ENCODE data around the gene PHPT1.

Gene PHPT1

GRCh38 chr9:136849960-136850865 is 1.0 kb downstream of the PHPT1 start:
- no peak for DNase-seq

DNA sequence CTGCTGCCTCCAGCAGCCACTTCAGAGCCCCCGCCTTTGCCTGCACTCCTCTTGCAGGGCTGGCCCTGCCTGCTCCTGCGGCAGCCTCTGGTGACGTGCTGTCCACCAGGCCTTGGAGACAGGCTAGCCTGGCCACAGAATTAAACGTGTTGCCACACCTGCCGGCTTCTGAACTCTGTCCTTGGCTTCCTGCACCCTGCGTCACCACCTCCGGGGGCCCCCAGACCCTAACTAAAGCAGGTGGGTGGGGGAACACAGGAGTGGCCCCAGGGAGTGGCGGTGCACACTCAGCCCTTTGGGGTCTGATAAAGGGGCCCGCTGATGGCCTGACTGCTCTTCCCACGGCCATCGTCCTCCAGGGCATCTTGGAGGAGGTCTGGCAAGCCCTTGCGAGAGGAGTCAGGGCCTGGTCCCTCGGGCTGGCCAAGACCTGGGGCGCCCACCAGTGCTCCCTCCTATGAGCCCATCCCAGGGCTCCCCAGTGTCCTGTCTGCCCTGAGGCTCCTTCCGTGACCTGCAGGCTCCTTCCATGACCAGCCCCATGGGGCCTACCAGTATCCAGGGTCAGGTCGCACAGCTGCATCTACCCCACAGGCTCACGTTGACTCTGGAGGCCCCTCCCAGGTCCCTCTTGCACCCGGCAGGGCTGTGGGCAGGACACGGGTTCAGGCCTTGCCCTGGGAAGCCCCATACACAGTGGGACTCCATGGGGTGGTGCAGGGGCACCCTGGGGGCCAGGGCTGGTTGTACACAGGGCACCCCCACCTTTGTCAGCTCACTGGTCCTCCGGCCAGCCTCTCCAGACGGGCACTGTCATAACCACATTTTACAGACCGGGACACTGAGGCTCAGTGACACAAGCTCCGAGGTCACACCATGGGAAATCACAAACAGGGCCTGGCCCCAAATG is 1.9 kb downstream of the PHPT1 start:
- DNase-seq = no peak

DNA sequence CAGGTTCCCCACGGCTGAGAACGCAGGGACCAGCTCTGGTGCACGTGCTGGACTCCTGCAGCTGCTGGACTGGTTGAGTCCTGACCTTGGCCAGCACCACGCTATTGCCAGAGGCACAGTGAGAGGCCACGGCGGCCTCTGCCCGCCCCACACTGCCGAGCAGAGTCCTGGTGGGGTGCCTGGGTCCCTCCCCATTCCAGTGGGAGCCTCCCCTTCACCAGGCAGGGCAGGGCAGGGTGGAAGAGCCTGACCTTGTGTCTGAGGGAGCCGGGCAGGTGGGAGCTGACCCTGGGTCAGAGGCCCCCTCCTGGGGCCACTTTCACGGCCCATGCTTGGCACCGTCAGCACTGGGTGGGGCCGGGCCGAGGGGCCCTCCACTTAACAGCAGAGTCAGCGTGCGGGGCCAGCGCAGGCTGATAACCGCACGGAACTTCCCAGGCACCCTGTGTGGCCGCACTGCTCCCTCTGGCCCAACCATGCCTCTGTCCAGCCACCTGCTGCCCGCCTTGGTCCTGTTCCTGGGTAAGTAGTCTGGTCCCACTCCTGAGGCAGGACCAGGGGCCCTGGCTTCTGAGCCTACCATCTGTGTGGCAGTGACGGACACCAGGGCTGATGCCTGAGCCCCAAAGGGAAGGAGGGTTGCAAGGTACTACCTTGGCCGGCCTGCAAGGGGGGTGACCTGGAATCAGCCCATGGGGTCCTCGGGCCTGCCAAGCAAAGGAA is 2.9 kb downstream of the PHPT1 start, which contains the start of gene MAMDC4:
MAMDC4 (plus strand) TSS at position 406 of the 723 bp plus-strand sequence; CDS start at position 477, 71 bp downstream.
- DNase-seq = no peak

- no peak for DNase-seq
Observed at GRCh38 chr9:136852664-136853595, 3.7 kb downstream of the PHPT1 start.

GRCh38 chr9:136853596-136854112 is 4.4 kb downstream of the PHPT1 start:
- DNase-seq = no peak

GRCh38 chr9:136854113-136854841 is 5.1 kb downstream of the PHPT1 start:
- DNase-seq = no peak

- no peak for DNase-seq
Observed at GRCh38 chr9:136854842-136855460, 5.7 kb downstream of the PHPT1 start.

DNA sequence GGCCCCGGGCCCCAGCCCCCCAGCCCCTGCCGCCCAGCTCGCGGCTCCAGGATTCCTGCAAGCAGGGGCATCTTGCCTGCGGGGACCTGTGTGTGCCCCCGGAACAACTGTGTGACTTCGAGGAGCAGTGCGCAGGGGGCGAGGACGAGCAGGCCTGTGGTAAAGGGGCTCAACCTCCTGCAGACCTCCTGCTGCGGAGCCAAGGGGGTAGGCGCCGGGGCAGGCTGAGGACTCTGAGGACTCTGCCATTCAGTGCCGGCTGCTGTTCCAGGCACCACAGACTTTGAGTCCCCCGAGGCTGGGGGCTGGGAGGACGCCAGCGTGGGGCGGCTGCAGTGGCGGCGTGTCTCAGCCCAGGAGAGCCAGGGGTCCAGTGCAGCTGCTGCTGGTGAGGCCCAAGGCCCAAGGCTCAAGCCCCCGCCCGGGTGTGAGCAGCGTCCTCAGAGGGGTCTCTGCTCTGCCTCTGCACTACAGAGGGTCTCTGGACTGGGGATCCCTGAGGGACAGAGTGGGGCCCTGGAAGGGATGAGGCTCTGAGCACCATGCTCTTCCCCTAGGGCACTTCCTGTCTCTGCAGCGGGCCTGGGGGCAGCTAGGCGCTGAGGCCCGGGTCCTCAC is 6.4 kb downstream of the PHPT1 start:
- no peak for DNase-seq

DNA sequence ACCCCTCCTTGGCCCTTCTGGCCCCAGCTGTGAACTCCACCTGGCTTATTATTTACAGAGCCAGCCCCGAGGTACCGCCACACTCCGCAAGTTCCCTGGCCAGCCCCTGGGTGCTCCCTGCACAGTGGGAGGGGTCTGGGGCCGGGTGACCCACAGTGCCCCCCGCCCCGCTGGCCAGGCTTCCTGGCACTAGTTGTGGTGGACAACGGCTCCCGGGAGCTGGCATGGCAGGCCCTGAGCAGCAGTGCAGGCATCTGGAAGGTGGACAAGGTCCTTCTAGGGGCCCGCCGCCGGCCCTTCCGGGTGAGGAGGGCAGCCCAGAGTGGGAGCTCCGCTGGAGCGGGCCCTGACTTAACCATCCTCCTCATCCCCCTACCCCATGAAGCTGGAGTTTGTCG is 6.9 kb downstream of the PHPT1 start:
- DNase-seq = no peak

- no peak for DNase-seq
Observed at GRCh38 chr9:136856541-136857141, 7.4 kb downstream of the PHPT1 start.

DNA sequence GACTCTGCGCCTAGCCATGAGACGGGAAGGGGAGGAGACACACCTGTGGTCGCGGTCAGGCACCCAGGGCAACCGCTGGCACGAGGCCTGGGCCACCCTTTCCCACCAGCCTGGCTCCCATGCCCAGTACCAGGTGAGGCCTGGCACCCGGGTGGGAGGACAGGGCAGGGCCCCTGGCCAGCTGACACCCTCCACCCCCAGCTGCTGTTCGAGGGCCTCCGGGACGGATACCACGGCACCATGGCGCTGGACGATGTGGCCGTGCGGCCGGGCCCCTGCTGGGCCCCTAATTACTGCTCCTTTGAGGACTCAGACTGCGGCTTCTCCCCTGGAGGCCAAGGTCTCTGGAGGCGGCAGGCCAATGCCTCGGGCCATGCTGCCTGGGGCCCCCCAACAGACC is 8.0 kb downstream of the PHPT1 start:
- no peak for DNase-seq

GRCh38 chr9:136857581-136858412 is 8.6 kb downstream of the PHPT1 start:
- DNase-seq = no peak

DNA sequence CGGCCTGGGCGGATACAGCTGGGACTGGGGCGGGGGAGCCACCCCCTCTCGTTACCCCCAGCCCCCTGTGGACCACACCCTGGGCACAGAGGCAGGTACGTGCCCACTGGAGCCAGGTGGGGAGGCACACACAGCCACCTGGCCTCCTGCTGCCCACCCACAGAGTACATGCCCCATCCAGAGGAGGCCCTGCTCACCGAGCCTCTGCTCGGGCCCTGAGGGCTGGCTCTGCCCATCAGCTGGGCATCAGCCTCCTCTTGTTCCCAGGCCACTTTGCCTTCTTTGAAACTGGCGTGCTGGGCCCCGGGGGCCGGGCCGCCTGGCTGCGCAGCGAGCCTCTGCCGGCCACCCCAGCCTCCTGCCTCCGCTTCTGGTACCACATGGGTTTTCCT is 9.2 kb downstream of the PHPT1 start:
- DNase-seq = no peak

DNA sequence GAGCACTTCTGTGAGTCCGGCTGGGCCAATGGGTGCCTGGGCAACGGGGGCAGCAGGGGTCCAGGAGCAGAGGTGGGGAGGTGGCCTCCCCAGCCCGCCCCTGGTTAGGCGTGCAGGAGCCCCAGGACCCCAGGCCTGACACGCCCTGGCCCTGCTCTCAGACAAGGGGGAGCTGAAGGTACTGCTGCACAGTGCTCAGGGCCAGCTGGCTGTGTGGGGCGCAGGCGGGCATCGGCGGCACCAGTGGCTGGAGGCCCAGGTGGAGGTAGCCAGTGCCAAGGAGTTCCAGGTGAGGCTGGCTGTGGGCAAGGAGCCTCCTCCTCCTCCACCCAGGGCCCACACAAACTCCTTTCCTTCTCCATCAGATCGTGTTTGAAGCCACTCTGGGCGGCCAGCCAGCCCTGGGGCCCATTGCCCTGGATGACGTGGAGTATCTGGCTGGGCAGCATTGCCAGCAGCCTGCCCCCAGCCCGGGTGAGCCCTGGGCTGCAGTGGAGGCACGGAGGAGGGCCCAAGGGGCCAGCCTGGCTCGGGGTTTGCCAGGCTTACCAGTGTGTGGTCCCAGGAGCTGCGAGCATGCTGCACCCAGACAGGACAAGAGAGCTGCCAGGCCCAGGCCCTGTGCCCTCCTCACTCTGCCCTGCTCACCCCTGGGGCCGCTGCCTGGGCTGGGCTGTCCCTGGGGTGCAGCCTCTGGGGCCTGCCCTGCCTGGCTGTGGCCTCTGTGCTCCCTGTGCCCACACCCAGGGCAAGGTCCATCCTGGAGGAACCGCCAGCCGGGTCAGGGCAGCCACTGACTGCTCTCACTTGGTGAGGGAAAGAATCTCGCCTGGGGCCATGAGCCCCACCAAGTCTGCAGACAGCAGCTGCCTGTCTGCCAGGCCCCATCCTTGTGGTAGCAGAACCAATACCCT is 9.9 kb downstream of the PHPT1 start:
- no peak for DNase-seq

DNA sequence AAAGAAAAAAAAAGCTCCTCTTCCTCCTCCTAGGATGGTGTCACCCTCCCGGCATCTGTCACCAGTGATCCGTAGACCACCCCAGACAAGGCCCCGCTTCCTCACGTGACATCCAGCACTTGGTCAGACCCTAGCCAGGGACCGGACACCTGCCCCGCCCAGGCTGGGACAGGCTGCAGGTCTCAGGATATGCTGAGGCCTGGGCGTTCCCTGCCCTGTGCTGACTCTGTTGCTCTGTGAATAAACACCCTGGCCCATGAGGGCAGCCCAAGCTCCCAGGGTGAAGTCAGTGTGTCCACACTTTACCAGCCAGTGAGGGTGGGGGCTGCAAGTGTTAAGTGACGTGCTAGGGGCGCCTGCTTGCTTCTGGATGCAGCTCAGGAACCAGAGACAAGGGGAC is 11.3 kb downstream of the PHPT1 start:
- DNase-seq = no peak

- no peak for DNase-seq
Observed at GRCh38 chr9:136860933-136861873, 12.0 kb downstream of the PHPT1 start.

All from eye (tissue), 1 donor.